ENCODE results near the gene SNRNP48.

SNRNP48 gene

DNA sequence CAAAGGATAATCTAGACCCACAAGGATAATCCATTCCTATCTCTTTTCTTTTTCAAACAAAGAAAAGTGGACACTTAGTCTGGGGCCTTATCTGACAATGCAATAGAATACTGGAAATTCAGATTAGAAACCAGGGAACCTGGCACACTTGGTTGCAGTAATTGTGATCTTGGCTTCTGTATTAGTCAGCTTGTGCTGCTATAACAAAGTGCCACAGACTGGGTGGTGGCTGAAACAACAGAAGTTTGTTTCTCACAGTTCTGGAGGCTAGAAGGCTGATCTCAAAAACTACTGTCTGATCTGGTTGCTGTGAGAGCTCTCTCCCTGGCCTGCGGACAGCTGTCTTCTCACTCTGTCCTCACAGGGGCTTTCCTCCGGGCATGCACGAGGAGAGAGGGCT lies 49.4 kb downstream of the SNRNP48 start:
- in situ Hi-C loops (cut with HindIII; ENCODE audit: low sequenced_read_pairs) = no loop called here

DNA sequence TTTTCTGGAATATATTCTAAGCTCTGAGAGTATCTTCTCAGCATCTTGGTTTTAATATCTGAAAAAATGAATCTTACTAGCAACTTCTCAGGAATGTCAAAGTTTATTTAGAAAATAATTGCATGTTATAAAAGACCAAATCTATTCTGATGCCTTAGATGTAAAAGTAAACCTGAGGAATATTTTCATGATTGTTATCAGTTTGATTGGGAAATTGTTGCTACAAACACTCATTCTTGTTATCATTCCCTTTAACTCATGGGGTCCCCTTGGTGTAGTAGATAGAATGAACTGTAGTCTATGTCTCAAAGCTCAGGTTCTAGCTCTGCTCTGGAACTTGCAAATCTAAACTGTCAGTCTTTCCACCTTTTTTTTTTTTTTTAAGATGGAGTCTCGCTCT lies 50.0 kb downstream of the SNRNP48 start:
- in situ Hi-C loops (cut with HindIII; ENCODE audit: low sequenced_read_pairs) = no loop called here

DNA sequence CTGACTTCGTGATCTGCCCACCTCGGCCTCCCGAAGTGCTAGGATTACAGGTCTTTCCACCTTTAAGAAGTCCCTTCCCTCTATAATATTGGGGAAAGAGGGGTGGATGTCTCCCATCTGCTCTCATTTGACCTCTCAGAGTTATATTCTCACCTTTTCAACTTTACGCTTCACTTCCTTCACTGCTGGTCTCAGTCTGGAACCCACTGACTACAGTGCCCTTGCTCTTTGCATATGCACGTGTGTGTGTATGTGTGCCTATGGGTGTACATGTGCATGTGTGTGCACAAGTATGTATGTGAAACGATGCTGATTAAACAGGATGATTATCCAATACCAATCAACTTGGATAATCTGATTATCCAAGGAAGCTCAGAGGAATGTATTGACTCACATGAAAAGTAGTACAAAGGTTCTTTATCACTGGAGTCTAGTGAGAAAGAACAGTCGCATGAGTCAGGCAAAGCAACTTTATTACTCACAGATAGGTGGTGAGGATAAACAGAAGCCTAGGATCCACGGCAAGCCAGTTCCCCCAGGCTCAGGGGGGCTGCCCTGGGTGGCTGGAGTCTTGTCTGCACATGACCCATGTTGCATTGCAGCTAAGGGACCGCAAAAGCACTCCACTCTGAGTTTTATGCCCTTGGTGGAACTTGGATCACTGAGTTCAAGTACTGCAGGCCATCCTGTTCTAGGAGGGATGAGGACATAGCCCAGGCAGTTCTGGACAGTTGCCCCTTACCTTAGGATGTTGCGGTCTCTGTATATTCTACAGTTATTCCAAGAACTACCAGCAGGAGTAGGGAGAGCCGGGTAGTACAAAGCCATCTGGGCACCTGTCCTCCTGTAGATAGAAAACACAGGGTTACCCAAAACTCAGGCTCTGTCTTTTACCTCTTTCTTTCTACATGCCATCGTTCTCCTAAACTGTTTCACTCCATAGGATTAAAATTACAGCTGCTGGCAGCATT lies 50.9 kb downstream of the SNRNP48 start:
- in situ Hi-C loops (cut with HindIII; ENCODE audit: low sequenced_read_pairs) = no loop called here

DNA sequence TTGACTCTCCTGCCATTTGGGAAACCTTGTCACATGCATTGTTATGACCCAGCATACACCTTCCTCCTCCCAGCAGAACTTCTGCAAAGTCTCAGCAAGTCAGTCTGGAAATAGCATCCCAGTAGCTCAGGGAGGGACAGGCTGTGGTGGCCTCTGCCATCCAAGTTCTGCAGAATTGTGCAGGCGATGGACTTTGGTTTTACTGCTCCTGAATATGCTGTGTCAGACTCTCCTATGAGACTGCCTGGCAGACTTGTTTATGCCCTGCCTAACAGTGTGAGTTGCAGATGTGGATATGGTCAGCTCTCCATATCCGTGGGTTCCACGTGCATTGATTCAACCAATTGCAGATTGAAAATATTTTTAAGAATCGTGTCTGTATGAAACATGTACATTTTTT lies 52.8 kb downstream of the SNRNP48 start:
- in situ Hi-C loops (cut with HindIII; ENCODE audit: low sequenced_read_pairs) = no loop called here

DNA sequence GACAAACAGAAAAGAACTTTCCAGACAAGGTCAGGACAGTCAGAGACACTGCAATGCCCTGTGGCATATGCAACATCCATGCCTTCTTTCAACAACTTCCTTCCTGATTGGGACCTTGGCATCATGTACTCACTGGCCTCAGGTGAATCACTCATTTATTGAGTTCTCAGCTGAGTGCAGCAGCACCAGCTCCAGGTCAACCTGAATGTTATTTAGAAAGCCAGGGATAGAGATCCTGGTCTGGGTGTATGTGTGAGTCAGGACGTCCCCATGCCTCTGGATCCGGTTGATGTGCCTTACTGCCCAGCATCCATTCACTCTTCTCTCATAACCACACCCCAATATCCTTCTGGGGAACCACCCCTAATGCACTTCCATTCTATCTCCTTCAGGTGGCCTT lies 54.4 kb downstream of the SNRNP48 start:
- in situ Hi-C loops (cut with HindIII; ENCODE audit: low sequenced_read_pairs) = no loop called here

DNA sequence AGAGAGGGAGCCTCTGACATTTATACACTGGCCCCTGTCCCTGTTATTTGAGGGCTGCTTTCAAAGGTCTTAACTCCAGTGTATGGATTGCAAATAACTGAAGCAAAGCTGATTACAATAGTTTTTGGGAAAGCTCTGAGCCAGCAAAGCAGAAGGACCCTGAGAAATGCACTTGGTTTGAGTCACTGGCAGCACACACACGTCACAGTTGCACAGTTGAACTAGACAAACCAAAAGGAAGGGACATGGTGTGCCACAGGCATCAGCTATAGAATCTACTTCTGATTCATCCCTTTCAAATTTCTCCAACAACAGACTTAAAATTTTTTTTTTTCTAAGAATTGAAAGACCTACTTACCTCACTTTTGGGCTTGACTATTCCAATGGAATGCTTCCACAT lies 56.4 kb downstream of the SNRNP48 start:
- in situ Hi-C loops (cut with HindIII; ENCODE audit: low sequenced_read_pairs) = no loop called here

DNA sequence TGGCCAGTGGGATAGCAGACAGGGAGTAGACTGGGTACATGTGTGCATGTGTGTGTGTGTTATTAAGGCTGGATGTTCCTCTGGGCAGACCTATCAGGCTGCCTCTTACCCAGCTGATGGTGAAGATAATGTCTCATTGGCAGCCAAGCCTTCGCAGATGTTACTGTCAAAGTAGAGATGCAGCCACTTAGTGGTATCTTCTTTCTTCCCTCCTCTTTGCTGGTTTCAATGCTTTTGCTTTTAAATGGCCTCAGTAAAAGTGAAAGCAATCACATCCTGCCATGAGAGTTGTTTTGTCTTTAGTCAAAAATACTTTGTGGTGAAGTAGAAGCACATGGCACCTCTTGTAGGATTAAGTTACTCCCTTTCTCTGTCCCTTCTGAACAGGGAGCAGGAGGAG lies 57.5 kb downstream of the SNRNP48 start:
- in situ Hi-C loops (cut with HindIII; ENCODE audit: low sequenced_read_pairs) = no loop called here

DNA sequence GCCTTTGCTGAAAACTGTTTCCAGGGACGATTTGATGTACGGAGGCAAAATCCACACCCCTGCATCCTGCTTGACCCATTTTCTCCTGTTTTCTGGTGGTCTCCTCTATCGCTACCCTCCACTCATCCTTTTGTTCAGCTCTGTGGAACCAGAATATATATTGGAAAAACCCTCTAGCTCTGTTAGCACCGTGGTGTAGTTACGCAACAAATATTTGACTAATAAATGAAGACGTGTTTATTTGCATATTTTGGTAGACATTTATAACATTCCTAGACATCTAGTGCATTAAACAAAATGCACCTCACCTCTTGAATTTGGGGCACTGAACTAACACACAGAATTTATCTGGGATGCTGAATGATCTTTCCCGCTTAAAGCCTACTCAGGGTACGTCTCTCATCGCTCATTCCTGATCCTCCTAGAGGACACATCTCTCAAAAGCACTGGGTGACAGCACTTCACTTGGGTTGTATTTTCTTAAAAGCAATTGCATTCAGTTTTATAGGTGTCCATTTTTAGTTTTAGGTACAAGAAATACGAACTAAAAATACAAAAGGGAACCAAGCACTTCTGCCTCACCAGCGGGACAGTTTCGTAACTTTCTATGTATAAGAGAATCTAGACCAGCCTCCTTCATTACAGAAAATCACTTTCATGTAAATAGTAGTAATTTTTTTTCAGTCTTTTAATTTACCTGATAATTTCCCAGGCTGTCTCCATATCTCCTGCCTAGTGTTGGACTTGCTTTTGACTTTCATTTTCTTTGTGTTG lies 59.2 kb downstream of the SNRNP48 start:
- in situ Hi-C loops (cut with HindIII; ENCODE audit: low sequenced_read_pairs) = no loop called here

DNA sequence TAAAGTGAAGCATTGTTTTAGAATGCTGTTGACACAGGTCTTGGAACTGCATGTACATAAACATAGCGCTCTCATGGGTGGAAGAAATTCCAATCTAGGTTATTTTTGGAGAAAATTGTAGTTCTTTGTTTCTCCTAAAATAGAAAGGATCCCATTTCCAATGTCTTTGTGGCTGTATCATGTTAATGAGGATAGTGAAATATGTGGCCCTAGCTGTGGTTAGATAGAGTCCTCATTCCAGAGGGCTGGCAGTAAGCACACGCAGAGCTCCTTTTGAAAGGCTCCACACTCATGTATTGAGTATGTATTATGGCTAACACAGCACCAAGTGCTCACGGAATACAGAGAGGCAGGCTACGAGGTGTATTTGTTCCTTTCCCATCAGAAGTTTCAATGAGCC lies 60.9 kb downstream of the SNRNP48 start:
- in situ Hi-C loops (cut with HindIII; ENCODE audit: low sequenced_read_pairs) = no loop called here

DNA sequence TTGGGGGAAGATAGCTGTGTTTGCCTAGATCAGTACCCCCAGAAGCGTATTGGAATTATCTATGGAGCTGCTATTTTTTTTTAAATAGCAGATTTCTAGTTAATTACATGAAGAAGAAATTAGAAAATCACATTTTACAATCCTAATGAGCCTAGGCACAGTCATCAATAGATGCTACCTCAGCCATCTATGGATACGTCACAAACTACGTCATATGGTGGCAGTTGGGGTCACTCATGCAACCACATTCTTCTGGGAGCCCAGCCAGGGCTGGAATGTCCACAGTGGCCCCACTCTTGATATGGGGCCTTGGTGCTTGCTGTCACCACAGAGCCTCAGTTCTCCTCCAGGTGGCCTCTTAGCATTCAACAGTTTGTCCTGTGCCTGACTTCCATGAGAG lies 63.0 kb downstream of the SNRNP48 start:
- in situ Hi-C loops (cut with HindIII; ENCODE audit: low sequenced_read_pairs) = no loop called here

DNA sequence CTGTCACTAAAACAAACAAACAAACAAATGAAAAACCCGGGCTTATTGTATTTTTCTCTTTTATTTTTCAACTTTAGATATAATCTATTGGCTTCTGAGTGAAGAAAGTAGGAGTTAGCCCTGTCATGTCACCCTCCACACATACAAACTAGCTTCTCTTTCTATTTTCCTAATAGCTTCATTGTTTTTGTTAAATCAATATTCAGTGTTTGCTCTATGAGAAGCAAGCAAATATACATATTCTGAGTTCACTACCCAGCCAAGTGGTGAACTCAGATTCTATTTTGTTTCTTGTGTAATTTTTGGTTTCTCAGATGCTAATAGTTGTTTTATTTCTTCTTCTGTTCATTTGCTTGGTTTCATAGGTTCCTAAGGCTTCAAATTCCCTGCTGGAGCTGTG lies 66.4 kb downstream of the SNRNP48 start:
- in situ Hi-C loops (cut with HindIII; ENCODE audit: low sequenced_read_pairs) = no loop called here

DNA sequence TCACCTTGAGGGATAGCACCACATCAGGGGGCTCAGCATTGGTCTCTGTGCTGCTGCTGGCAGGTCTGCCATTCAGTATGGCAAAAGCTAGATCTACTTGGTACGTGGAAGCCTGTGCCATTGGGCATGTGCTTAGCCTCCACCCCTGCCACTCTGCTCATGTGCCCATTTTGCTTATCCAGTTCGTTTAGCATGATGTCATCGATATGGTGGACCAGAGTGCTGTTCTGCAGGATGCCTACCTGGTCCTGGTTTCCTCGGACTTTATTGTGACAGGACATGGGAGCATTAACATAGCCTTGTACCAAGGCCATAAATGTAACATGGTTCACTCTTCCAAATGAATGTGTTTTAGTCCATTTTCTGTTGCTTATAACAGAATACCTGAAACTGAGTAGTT lies 68.5 kb downstream of the SNRNP48 start:
- in situ Hi-C loops (cut with HindIII; ENCODE audit: low sequenced_read_pairs) = no loop called here

DNA sequence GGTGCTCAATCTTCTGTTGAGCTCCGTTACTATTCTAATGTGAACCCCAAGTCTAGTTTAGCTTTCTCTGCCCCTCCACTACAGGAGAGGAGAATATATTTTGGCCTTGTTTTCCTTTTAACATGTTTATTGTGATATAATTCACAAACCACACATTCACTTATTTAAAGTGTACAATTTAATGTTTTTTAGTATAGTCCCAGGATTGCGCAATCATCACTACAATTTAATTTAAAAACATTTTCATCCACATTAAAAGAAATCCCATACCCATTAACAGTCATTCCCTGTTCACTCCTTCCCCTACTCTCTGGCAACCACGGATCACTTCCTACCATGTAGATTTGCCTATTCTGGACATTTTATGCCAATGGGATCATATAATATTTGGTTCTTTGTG lies 71.4 kb downstream of the SNRNP48 start:
- in situ Hi-C loops (cut with HindIII; ENCODE audit: low sequenced_read_pairs) = no loop called here
